LoVo (cell line): ENCODE results near the gene PCNX3.
A peak's percentile ranks its signal among the peaks of the same experiment; 100 is the strongest.
"Not testable (repeated sequence)": the region's sequence is repeated elsewhere in the genome, so short reads cannot be mapped to it uniquely, and the experiment has no call there.

Experiments
- DNase-seq: peaks from one replicate; pipeline ENCODE4 v3.0.0-alpha.2; 2016; ENCODE audit warnings: low spot score

The PCNX3 gene

GRCh38 chr11:65654375-65655349, 39.1 kb downstream of the PCNX3 start:
- DNase-seq, result no peak

- no peak for DNase-seq
Observed at GRCh38 chr11:65655570-65656332, 40.2 kb downstream of the PCNX3 start.

- no peak for DNase-seq
Observed at GRCh38 chr11:65657426-65657825, 41.9 kb downstream of the PCNX3 start.

- no peak for DNase-seq
Observed at GRCh38 chr11:65658174-65659021, 42.8 kb downstream of the PCNX3 start.

- no peak for DNase-seq
Observed at GRCh38 chr11:65660038-65660437, 44.5 kb downstream of the PCNX3 start.

- DNase-seq, result not testable (repeated sequence)
Observed at GRCh38 chr11:65660908-65661307, 45.3 kb downstream of the PCNX3 start.

- DNase-seq, result no peak
Observed at GRCh38 chr11:65661599-65662246, 46.1 kb downstream of the PCNX3 start.

GRCh38 chr11:65662247-65662798, 46.7 kb downstream of the PCNX3 start:
- DNase-seq, result no peak

- peak; percentile 96 for DNase-seq
Observed at GRCh38 chr11:65662799-65663638, 47.4 kb downstream of the PCNX3 start, which contains the start of gene RELA. Gene RELA (minus strand): TSS chr11:65662916. CDS start chr11:65662832, 84 bp downstream.

GRCh38 chr11:65663639-65664200, 48.1 kb downstream of the PCNX3 start:
- peak; percentile 32 for DNase-seq

GRCh38 chr11:65672180-65672860, 56.7 kb downstream of the PCNX3 start:
- DNase-seq, result no peak

- no peak for DNase-seq
Observed at GRCh38 chr11:65672982-65673381, 57.4 kb downstream of the PCNX3 start.

- DNase-seq, result no peak
Observed at GRCh38 chr11:65680192-65680743, 64.7 kb downstream of the PCNX3 start.

- not testable (repeated sequence) for DNase-seq
Observed at GRCh38 chr11:65683480-65683879, 67.9 kb downstream of the PCNX3 start.

- DNase-seq, result no peak
Observed at GRCh38 chr11:65685981-65686380, 70.4 kb downstream of the PCNX3 start.
